Ascending aorta (tissue), 2 donors: ENCODE results near the gene ACTR1B. TPM values are rescaled to one million over a fixed set of nuclear protein-coding genes. Genes with fewer than 3 reads are reported as not detected.

Source experiments
- DNase-seq, 2 donors: peaks; one replicate each; pipeline ENCODE4 v3.0.0-alpha.2; 2019; ENCODE audit warnings: low spot score in 2 of 2
- H3K27ac ChIP-seq, 2 donors: fragments of 200-600 bp; sonication (generic); one replicate each; pipeline ENCODE4 v1.5.1; 2016 to 2017; ENCODE audit warnings: mild to moderate bottlenecking in 1 of 2
- H3K27me3 ChIP-seq: fragments of 200-600 bp; sonication (generic); one replicate; pipeline ENCODE4 v1.5.1; 2017
- H3K36me3 ChIP-seq, 2 donors: fragments of 200-600 bp; sonication (generic); one replicate each; pipeline ENCODE4 v1.5.1; 2016
- H3K4me1 ChIP-seq, 2 donors: fragments of 200-600 bp; sonication (generic); one replicate each; pipeline ENCODE4 v1.5.1; 2016 to 2017; ENCODE audit warnings: mild to moderate bottlenecking in 1 of 2
- H3K4me3 ChIP-seq, 2 donors: fragments of 200-600 bp; sonication (generic); one replicate each; pipeline ENCODE4 v1.5.1; 2016 to 2017; ENCODE audit warnings: mild to moderate bottlenecking in 1 of 2
- H3K9me3 ChIP-seq, 2 donors: fragments of 200-600 bp; sonication (generic); one replicate each; pipeline ENCODE4 v1.5.1; 2016
- CTCF ChIP-seq, 3 experiments: fragments of 200-600 bp in 2 of 3; fragments of 450-650 bp in 1 of 3; sonication (generic) in 2 of 3; IDR thresholded peaks; one replicate each; pipeline ENCODE4 v1.5.1; 2016 to 2019; ENCODE audit warnings: antibody characterized with exemption in 3 of 3, mild to moderate bottlenecking in 1 of 3, moderate library complexity in 1 of 3
- intact Hi-C: fragments of 100-400 bp; cut with DNase I; formaldehyde crosslinking; loops from one replicate; pipeline ENCODE4 v1.15.1; 2023
- total RNA-seq: library from RNA; depleted of rRNA; stranded (reverse); fragments of >200 nt; gene quantifications from one replicate; pipeline ENCODE4 v1.1.0, GENCODE V29; 2016

The ACTR1B gene
- total RNA-seq, 1 donor from 2014 or later: 125 TPM

- intact Hi-C loops: no loop called here
Observed at GRCh38 chr2:97702731-97703470, 39.1 kb upstream of the ACTR1B start.

DNA sequence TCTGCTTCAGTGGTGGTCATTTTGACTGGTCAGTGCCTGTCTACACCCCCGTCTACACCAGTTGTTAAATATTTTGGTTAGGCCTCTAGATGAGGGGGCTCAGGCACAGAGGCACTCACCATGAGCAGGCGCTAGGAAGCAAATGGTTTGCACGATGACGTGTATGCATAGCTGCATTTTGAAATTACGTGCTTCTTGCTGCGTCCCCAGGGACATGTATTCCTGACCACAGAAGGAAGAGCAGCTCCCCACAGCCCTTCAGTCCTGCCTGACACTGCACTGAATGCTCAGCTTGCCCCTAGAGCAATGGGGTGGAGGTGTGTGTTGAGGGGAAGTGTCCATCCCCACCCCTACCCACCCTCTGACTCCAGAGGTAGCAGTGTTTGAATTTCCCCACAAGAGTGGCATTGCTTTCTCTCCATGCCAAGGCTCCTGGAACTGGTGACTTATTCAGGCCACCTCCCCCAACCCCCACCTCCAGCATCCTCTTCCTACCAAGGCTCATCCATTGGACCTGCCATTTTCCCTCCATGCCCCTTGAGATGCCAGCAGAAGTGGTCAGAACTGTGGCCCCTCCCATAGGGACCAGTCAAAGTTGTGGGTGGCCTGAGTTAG, 38.1 kb upstream of the ACTR1B start:
- H3K4me3 ChIP-seq: no peak overlapping the region
- no peak for DNase-seq
- H3K36me3 ChIP-seq: no peaks in the 10 kb centered on the region
- no peak for TF ChIP-seq CTCF (IDR thresholded peaks at IDR 0.05)
- peaks cover 0 to under 1% of the 10 kb centered on the region in 2 donors for H3K4me1 ChIP-seq
- no peaks in the 10 kb centered on the region for H3K9me3 ChIP-seq
- H3K27me3 ChIP-seq: no peaks in the 10 kb centered on the region
- H3K27ac ChIP-seq: no peak overlapping the region
- intact Hi-C loops: no loop called here

More at GRCh38 chr2:97702731-97703470, 39.1 kb upstream of the ACTR1B start:
- no peaks in the 10 kb centered on the region for H3K36me3 ChIP-seq
- H3K4me3 ChIP-seq: no peak overlapping the region
- H3K4me1 ChIP-seq: no peaks in the 10 kb centered on the region
- H3K27me3 ChIP-seq: no peaks in the 10 kb centered on the region
- TF ChIP-seq CTCF (IDR thresholded peaks at IDR 0.05): no peak
- no peaks in the 10 kb centered on the region for H3K9me3 ChIP-seq
- DNase-seq: no peak
- H3K27ac ChIP-seq: no peak overlapping the region

DNA sequence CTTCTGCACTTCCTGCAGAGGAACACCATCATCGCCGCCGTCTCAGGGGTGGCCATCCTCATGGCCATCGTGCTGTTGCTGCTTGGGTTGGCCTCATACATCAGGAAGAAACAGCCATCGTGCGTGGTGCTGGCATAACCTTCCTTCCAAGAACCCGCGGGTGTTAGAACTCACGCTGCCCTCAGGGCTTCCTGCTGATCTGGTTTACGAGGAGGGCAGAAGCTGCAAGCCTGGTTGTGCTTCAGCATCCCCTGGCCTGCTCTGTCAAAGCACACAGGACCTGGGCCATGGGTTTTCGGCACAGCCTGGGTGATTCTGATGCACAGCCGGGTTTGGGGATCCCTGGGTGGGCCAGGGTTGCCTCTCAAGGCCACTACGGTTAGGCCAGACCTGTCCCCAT, 37.3 kb upstream of the ACTR1B start:
- H3K4me1 ChIP-seq: peaks cover 0 to 2% of the 10 kb centered on the region in 2 donors
- no peak for DNase-seq
- no peaks in the 10 kb centered on the region for H3K27me3 ChIP-seq
- TF ChIP-seq CTCF (IDR thresholded peaks at IDR 0.05): no peak
- H3K4me3 ChIP-seq: no peak overlapping the region
- H3K36me3 ChIP-seq: no peaks in the 10 kb centered on the region
- intact Hi-C loops: no loop called here
- H3K9me3 ChIP-seq: no peaks in the 10 kb centered on the region
- no peak overlapping the region for H3K27ac ChIP-seq

GRCh38 chr2:97699765-97700444, 36.1 kb upstream of the ACTR1B start:
- intact Hi-C loops: loop anchor here (5.0 to 10.0 kb wide), 2 partner anchors 53 to 685 kb away; partner anchors contain the start of gene COX5B
- peak; percentile 20 to 47 (median 42) for TF ChIP-seq CTCF (IDR thresholded peaks at IDR 0.05)
- no peaks in the 10 kb centered on the region for H3K9me3 ChIP-seq
- no peaks in the 10 kb centered on the region for H3K27me3 ChIP-seq
- no peak overlapping the region for H3K27ac ChIP-seq
- H3K4me1 ChIP-seq: peaks cover 0 to 2% of the 10 kb centered on the region in 2 donors
- no peak for DNase-seq
- no peak overlapping the region for H3K4me3 ChIP-seq
- no peaks in the 10 kb centered on the region for H3K36me3 ChIP-seq

- H3K9me3 ChIP-seq: no peaks in the 10 kb centered on the region
- intact Hi-C loops: loop anchor here (5.0 to 10.0 kb wide), 2 partner anchors 51 to 686 kb away; partner anchors contain the start of gene COX5B
- TF ChIP-seq CTCF (IDR thresholded peaks at IDR 0.05): no peak
- no peaks in the 10 kb centered on the region for H3K36me3 ChIP-seq
- H3K4me1 ChIP-seq: peaks cover 0 to 2% of the 10 kb centered on the region in 2 donors
- H3K27me3 ChIP-seq: no peaks in the 10 kb centered on the region
- H3K27ac ChIP-seq: no peak overlapping the region
- H3K4me3 ChIP-seq: no peak overlapping the region
- no peak for DNase-seq
Observed at GRCh38 chr2:97698530-97698929, 34.7 kb upstream of the ACTR1B start.
